ENCODE measurements around the gene FAM110C. TPM values are rescaled to one million over a fixed set of nuclear protein-coding genes. Genes with fewer than 3 reads are reported as not detected.
"Not testable (repeated sequence)": the region's sequence is repeated elsewhere in the genome, so short reads cannot be mapped to it uniquely, and the experiment has no call there.

The FAM110C gene
- total and polyA plus RNA-seq, 2 of the 8 experiments (the other 6 are each of a cell fraction or from before 2014, with no cell fraction given): 4.8 to 13.2 TPM

DNA sequence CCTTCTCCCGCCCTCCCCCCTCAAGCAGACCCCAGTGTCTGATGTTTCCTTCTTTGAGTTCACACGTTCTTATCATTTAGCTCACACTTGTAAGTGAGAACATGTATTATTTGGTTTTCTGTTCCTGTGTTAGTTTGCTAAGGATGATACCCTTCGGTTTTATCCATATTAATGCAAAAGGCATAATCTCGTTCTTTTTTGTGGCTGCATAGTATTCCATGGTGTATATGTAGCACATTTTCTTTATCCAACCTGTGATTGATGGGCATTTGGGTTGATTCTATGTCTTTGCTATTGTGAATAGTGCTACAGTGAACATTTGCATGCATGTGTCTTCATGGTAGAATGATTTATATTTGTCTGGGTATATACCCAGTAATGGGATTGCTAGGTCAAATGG lies 24.1 kb downstream of the FAM110C start:
- FAIRE-seq: not testable (repeated sequence)
- 79% methylated on average over 4 of the region's 4 CpGs; no CpG with 5 or more reads in 1 of the 2 experiments for WGBS, 2 experiments (ENCODE audit: extremely low coverage in 1 of 2, insufficient coverage in 1 of 2, insufficient read length in 1 of 2, insufficient replicate concordance in 2 of 2, low coverage in 1 of 2, low lambda C conversion rate in 2 of 2, missing lambda C conversion rate in 1 of 2)

GRCh38 chr2:20259-20658 lies 26.0 kb downstream of the FAM110C start:
- not testable (repeated sequence) for H3K4me2 ChIP-seq (ENCODE audit: insufficient read depth in 1 of 2, low read depth in 2 of 2, low read length in 2 of 2); H3K56ac ChIP-seq (replicated peaks; ENCODE audit: insufficient read length, low read depth, low read length); H4K5ac ChIP-seq (ENCODE audit: insufficient read length, low read depth, low read length); H2AFZ ChIP-seq (ENCODE audit: low read length); H2BK5ac ChIP-seq (ENCODE audit: low read depth, low read length); H3K23me2 ChIP-seq (ENCODE audit: low read depth, low read length); H3K18ac ChIP-seq (ENCODE audit: extremely low read depth, low read length); H3K4ac ChIP-seq (replicated peaks; ENCODE audit: insufficient read length, low read depth, low read length); H3K14ac ChIP-seq (ENCODE audit: insufficient read length); H2BK120ac ChIP-seq (replicated peaks; ENCODE audit: low read depth, low read length); H3K79me1 ChIP-seq (ENCODE audit: low read depth, low read length); H4K8ac ChIP-seq (ENCODE audit: extremely low read depth, insufficient read depth, low read length); DNase-seq (ENCODE audit: low read depth in 1 of 2, low spot score in 2 of 2); H3K23ac ChIP-seq (ENCODE audit: insufficient read length); H3K4me3 ChIP-seq (ENCODE audit: extremely low read depth in 1 of 4, insufficient read depth in 2 of 4, low read depth in 3 of 4, low read length in 4 of 4); H3K79me2 ChIP-seq (ENCODE audit: control insufficient read depth in 1 of 2, insufficient read depth in 2 of 2, low read length in 2 of 2); H3K27ac ChIP-seq (ENCODE audit: low read depth, low read length); H3K27me3 ChIP-seq (replicated peaks in 1 of 4; ENCODE audit: control insufficient read depth in 3 of 4, extremely low read depth in 1 of 4, insufficient read depth in 3 of 4, low read length in 3 of 4); H2AK5ac ChIP-seq (ENCODE audit: low read depth, low read length); H4K91ac ChIP-seq (replicated peaks; ENCODE audit: insufficient read length, low read length); H3K4me1 ChIP-seq (replicated peaks in 1 of 4; ENCODE audit: control insufficient read depth in 3 of 4, insufficient read depth in 4 of 4, low read length in 3 of 4); FAIRE-seq; H2BK15ac ChIP-seq (ENCODE audit: low read length); H4K20me1 ChIP-seq (replicated peaks in 1 of 2; ENCODE audit: control insufficient read depth in 1 of 2, insufficient read depth in 2 of 2, low read length in 2 of 2); H3K9me3 ChIP-seq (ENCODE audit: insufficient read depth in 2 of 2, low read depth in 1 of 2, low read length in 1 of 2); H3K36me3 ChIP-seq (ENCODE audit: control insufficient read depth in 2 of 4, insufficient read depth in 4 of 4, low read length in 3 of 4); H2BK20ac ChIP-seq (ENCODE audit: low read length); H3K9ac ChIP-seq (replicated peaks in 1 of 4; ENCODE audit: extremely low read depth in 1 of 4, low read depth in 3 of 4, low read length in 3 of 4); H2BK12ac ChIP-seq (ENCODE audit: low read depth, low read length)
- ChIA-PET CTCF (ENCODE audit: partially characterized antibody) (interaction anchor here (1.0 to 11.6 kb wide), 16 partner anchors 9 to 254 kb away, joined by 3 to 108 read pairs (median 5); partner anchors contain the start of gene FAM110C), POLR2A (ENCODE audit: partially characterized antibody) (interaction anchor here (1.5 kb wide), 1 partner anchor 17 kb away, joined by 5 read pairs; no protein-coding TSS in a partner anchor)
- 90% methylated on average over 4 of the region's 4 CpGs; no CpG with 5 or more reads in 1 of the 2 experiments for WGBS, 2 experiments (ENCODE audit: extremely low coverage in 1 of 2, insufficient coverage in 1 of 2, insufficient read length in 1 of 2, insufficient replicate concordance in 2 of 2, low coverage in 1 of 2, low lambda C conversion rate in 2 of 2, missing lambda C conversion rate in 1 of 2)

More for the DNA sequence above, 24.1 kb downstream of the FAM110C start:
- POLR2A ChIA-PET (ENCODE audit: partially characterized antibody); H3K79me1 ChIP-seq (ENCODE audit: low read depth, low read length); H4K91ac ChIP-seq (replicated peaks; ENCODE audit: insufficient read length, low read length); H4K5ac ChIP-seq (ENCODE audit: insufficient read length, low read depth, low read length); H3K27ac ChIP-seq (ENCODE audit: low read depth, low read length); H3K4me1 ChIP-seq (replicated peaks in 1 of 4; ENCODE audit: control insufficient read depth in 3 of 4, insufficient read depth in 4 of 4, low read length in 3 of 4); H2AK5ac ChIP-seq (ENCODE audit: low read depth, low read length); H3K4me3 ChIP-seq (ENCODE audit: extremely low read depth in 1 of 4, insufficient read depth in 2 of 4, low read depth in 3 of 4, low read length in 4 of 4); H3K9me3 ChIP-seq (ENCODE audit: insufficient read depth in 2 of 2, low read depth in 1 of 2, low read length in 1 of 2); H3K4ac ChIP-seq (replicated peaks; ENCODE audit: insufficient read length, low read depth, low read length); H3K14ac ChIP-seq (ENCODE audit: insufficient read length); H3K79me2 ChIP-seq (ENCODE audit: control insufficient read depth in 1 of 2, insufficient read depth in 2 of 2, low read length in 2 of 2); H4K20me1 ChIP-seq (replicated peaks in 1 of 2; ENCODE audit: control insufficient read depth in 1 of 2, insufficient read depth in 2 of 2, low read length in 2 of 2); H3K56ac ChIP-seq (replicated peaks; ENCODE audit: insufficient read length, low read depth, low read length); H3K36me3 ChIP-seq (ENCODE audit: control insufficient read depth in 2 of 4, insufficient read depth in 4 of 4, low read length in 3 of 4); H3K23ac ChIP-seq (ENCODE audit: insufficient read length); H2BK15ac ChIP-seq (ENCODE audit: low read length); H3K4me2 ChIP-seq (ENCODE audit: insufficient read depth in 1 of 2, low read depth in 2 of 2, low read length in 2 of 2); H3K9ac ChIP-seq (replicated peaks in 1 of 4; ENCODE audit: extremely low read depth in 1 of 4, low read depth in 3 of 4, low read length in 3 of 4); DNase-seq (ENCODE audit: low read depth in 1 of 2, low spot score in 2 of 2); H4K8ac ChIP-seq (ENCODE audit: extremely low read depth, insufficient read depth, low read length); H3K18ac ChIP-seq (ENCODE audit: extremely low read depth, low read length); H2BK12ac ChIP-seq (ENCODE audit: low read depth, low read length); H3K27me3 ChIP-seq (replicated peaks in 1 of 4; ENCODE audit: control insufficient read depth in 3 of 4, extremely low read depth in 1 of 4, insufficient read depth in 3 of 4, low read length in 3 of 4); H2BK120ac ChIP-seq (replicated peaks; ENCODE audit: low read depth, low read length); H2BK5ac ChIP-seq (ENCODE audit: low read depth, low read length); H3K23me2 ChIP-seq (ENCODE audit: low read depth, low read length); H2AFZ ChIP-seq (ENCODE audit: low read length); H2BK20ac ChIP-seq (ENCODE audit: low read length): not testable (repeated sequence)
- CTCF ChIA-PET (ENCODE audit: partially characterized antibody): interaction anchor here (1.1 to 11.6 kb wide), 9 partner anchors 10 to 225 kb away, joined by 3 to 108 read pairs (median 3); no protein-coding TSS in a partner anchor
